ENCODE measurements around the gene RNF213.

RNF213 gene

DNA sequence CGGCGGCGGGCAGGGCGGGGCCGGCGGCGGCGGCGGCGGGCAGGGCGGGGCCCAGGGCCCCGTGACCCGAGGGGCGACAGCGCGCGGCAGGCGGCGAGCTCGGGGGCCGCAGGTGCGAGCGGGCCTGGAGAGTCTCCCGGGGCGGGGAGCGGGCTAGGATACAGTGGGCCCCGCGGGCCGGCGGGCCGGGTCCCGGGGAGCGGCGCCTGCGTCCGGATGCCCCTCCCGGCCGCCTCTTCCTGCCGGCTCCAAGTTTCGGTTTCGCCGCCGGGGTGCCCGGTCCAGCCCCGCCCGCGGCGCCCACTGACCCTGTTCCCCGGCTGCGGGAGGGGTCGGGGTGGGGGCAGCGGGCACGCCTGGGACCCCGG, at the start of gene RNF213:
RNF213 (plus strand) TSS at position 62 of the 368 bp plus-strand sequence. CDS start 2,830 bp downstream, outside the sequence.
- peak; percentile 38 for DNase-seq (ENCODE audit: low read depth)

DNA sequence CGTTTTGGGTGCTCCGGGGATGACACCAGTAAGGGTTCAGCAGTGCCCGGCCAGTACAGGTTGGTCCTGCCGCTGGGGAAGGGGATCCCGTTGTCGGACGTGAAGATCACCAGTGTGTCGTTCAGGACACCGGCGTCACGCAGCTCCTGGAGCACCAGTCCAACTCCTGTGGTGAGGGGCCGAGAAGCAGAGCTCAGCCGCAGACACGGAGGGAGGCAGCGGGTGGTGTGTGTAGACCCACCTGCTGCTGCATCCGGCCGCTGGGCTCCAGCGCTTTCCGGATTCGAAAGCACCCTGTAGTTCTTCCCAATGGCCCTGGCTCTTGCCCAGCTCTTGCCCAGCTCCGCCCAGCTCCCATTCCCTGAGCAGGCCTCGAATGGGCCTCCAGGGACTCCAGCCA, 48.5 kb upstream of the RNF213 start:
- DNase-seq (ENCODE audit: low read depth) = no peak

GRCh38 chr17:80212511-80212910, 48.1 kb upstream of the RNF213 start:
- no peak for DNase-seq (ENCODE audit: low read depth)

DNA sequence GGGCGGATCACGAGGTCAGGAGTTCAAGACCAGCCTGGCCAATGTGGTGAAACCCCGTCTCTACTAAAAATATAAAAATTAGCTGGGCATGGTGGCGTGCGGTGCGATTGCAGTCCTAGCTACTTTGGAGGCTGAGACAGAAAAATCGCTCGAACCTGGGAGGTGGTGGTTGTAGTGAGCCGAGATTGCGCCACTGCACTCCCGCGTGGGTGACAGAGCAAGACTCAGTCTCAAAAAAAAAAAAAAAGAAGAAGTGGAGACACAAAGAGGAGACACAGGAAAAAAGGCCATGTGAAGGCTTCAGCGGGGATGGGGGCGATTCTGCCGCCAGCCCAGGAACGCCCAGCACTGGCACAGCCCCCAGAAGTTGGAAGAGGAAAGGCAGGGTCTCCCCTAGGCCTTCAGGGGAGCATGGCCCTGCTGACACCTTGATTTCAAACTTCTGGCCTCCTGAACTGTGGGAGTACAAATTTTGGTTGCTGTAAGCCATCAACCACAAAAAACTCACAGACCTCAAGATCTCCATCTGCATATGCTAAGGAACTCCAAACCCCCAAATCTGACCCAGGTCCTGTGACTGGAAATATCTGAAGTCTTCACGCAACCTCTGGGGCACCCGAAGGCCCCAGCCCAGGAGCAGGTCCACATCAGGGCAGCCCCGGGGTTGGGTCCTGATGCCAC, 47.5 kb upstream of the RNF213 start:
- DNase-seq (ENCODE audit: low read depth) = no peak

DNA sequence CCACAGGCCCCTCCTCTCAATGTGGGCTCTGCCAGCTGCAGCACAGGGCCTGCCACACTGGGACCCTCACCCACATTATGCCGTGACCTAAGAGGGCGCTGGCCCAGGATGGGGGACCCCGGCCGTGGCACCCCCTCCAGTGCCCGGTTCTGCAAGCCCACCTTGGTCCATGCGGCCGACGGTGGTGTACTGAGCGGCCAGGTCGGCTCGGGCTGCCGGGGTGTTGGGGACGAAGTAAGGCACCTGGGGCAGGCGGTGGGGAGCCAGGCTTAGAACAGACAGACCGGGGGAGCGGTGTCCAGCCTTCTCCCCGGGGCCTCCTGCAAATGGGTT, 47.0 kb upstream of the RNF213 start:
- no peak for DNase-seq (ENCODE audit: low read depth)

- no peak for DNase-seq (ENCODE audit: low read depth)
Measured at GRCh38 chr17:80214012-80214877, 46.4 kb upstream of the RNF213 start.

DNA sequence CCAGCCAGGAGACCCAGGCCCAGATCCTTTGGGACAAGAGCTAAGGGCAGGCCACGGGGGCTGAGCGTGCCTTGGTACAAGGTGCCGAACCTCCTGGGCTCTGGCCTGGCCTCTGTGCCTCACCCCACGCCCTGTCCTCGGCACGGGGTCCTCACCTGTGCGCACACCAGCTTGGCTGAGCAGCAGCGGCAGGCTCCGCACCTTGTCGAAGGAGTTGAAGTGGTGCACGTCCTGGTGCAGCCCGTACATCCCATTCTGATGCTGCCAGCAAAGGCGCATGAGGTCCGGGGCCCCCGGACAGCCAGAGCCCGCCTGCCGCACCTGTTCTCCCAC, 45.8 kb upstream of the RNF213 start:
- no peak for DNase-seq (ENCODE audit: low read depth)

- DNase-seq (ENCODE audit: low read depth) = no peak
Measured at GRCh38 chr17:80216473-80217456, 43.9 kb upstream of the RNF213 start.

GRCh38 chr17:80217703-80218362, 42.8 kb upstream of the RNF213 start:
- no peak for DNase-seq (ENCODE audit: low read depth)

DNA sequence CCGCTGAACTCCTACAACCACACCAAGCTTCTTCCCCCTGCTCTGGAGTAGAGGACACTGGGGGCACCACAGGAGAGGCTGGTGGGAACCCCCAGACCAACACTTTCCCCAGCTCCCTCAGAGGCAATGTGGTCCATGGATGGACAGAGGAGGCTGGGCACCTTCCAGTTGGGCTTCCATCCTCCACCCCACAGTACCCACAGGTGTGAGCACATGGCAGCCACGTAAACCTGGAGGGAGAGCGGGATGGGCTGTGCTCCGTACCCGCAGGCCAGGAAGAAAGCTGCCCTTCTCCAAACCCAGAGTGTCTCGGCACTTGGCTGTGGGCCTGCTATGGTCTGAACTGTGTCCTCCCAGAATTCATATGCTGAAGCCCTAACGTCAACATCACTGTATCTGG, 42.3 kb upstream of the RNF213 start:
- no peak for DNase-seq (ENCODE audit: low read depth)

GRCh38 chr17:80219013-80219762, 41.5 kb upstream of the RNF213 start:
- peak; percentile 89 for DNase-seq (ENCODE audit: low read depth)

DNA sequence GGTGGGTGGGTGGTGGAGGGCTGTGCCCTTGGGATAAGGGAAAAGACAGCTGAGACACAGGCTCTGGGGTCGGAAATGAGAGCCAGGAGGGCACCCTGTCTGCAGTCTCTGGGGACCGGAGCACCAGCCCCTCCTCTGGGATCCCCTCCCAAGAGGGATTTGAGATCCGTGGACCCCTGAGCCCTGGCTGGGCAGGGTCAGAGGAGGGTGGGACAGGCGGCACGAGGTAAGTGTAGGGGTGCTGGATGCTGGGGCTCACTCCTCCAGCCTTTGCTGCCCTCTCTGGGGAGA, 40.9 kb upstream of the RNF213 start:
- DNase-seq (ENCODE audit: low read depth) = no peak

DNA sequence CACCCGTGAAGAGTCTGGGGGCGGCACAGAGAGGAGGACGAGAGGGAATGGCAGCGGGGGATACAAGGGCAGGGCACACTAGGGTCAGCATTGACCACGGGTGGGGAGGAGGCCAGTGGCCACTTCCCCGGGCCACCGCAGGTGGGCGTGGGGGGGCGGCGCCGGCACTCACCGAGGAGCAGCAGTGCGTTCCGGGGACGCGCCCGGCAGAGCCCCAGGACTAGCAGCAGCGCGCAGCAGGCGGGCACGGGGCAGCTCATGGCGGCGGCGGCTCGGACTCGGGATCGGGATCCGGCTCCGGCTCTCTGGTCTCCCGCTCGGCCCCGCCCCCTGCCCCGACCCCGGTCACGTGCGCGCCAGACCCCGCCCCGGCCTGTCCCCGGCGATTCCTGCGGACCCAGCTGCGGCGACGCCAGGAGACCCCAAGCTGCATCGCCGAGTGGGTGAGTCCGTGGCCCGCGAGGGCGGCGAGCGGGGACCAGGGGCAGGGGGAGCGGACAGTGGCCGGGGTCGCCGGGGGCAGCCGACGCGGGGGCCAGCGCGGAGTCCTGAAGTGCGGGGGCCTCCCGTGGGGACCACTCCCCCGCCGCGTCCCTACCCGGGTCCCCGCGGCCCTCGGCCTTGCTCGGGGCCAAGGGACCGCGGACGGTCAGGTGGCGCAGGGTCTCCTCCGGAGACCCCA, 40.5 kb upstream of the RNF213 start, which contains the start of the genes SGSH and SLC26A11:
SGSH (minus strand) TSS at position 280 of the 682 bp plus-strand sequence; CDS start at position 260, 20 bp downstream.
SLC26A11 (plus strand) TSS at position 374 of the 682 bp plus-strand sequence. CDS start 1,134 bp downstream, outside the sequence.
- DNase-seq (ENCODE audit: low read depth) = peak; percentile 23

DNA sequence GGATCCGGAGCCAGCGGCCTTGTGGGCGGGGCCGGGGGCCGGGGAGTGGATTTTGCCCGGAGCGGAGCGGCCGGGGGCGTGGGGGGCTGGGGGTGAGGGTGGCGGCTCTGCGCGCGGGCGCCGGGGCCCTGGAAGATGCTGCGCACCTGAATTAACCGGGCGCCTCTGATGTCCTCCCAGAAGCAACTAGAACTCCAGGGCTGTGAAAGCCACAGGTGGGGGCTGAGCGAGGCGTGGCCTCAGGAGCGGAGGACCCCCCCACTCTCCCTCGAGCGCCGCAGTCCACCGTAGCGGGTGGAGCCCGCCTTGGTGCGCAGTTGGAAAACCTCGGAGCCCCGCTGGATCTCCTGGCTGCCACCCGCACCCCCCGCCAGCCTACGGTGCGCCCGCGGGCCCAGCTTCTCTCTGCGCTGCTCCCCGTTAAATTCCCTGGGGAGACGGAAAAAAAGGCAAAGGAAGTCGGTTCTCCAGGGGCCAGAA, 39.9 kb upstream of the RNF213 start:
- no peak for DNase-seq (ENCODE audit: low read depth)

- DNase-seq (ENCODE audit: low read depth) = no peak
Measured at GRCh38 chr17:80221351-80222105, 39.1 kb upstream of the RNF213 start.

DNA sequence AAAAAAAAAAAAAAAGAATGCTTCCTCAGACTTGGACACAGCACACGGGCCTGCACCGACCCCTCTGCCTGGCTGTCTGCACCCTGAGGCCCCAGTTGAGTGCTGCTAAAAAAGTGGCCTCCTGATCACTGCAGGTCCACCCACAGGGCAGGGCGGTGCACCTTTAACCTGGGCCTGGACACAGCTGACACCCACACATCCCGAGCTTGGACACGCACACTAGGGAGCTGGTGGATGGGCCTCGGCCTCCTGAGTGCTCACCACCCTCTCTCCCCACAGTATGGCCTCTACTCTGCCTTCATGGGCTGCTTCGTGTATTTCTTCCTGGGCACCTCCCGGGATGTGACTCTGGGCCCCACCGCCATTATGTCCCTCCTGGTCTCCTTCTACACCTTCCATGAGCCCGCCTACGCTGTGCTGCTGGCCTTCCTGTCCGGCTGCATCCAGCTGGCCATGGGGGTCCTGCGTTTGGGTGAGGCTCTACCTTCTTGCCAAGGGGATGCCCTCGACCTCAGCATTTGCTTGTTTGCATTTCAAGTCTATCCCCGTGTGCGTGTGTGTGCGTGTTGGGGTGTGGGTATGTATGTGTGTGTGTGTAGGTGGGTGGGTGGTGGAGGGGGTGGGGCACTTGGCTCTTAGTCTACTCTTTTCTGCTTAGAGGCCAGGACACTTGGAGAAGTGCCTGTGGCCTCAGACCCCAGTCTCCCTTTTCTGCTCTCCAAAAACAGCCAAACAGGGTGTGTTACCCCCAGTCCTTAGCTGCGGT, 38.1 kb upstream of the RNF213 start:
- DNase-seq (ENCODE audit: low read depth) = no peak

DNA sequence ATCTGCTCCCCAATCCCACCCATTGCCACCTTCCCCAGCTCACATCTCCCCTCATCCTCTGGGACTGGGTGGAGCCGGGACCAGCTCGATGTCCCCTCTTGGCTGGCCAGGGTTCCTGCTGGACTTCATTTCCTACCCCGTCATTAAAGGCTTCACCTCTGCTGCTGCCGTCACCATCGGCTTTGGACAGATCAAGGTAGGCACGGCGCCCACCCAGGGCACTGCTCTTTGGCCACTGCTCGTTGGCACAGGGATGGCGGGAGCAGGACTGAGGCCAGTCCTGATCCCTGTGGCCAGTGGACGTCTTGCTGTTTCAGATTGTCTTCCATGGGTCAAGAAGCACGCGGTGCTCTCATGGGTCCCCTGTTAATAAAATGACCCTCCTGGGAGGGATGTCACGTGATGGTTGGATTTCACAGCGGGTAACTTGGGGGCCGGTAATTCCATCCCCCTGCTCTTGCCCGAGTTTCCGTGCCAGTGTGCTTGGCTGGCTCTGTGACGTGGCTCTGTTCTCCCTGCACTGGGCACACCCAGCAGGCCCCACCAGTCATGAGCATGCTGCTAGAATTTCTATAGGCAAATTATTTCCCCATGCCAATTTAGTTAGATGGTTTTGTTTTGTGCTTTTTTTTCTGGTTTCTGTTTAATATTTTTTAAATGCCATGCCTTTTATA, 37.4 kb upstream of the RNF213 start:
- no peak for DNase-seq (ENCODE audit: low read depth)

DNA sequence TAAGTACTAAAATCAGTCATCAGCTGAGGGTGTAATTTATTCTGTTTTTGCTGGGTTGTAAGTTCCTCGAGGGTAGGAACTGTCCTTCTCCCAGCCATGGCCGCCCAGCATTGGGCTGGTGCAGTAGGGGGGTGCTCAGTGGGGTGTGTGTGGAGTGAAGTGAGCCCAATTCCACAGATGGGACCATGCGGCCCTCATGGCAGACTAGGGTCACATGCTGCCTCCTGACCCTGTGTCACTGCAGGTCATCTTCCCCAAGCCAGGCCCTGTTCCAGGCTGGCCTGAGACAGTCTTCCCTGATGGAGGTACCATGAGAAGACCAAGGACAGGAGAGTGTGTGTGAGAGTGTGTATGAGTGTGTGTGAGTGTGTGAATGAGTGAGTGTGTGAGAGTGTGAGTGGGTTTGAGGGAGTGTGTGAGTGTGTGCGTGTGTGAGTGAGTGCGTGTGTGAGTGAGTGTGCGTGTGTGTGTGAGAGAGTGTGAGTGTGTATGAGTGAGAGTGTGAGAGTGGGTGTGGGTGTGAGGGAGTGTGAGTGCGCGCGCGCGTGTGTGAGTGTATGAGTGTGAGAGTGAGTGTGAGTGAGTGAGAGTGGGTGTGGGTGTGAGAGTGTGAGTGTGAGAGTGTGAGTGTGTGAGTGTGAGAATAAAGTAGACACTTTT, 36.7 kb upstream of the RNF213 start:
- no peak for DNase-seq (ENCODE audit: low read depth)
